MM.1S (cell line): ENCODE results near the gene CX3CL1.

ENCODE experiments used
- DNase-seq: peaks from one replicate; pipeline ENCODE4 v3.0.0-alpha.2; 2015
- H2AFZ ChIP-seq: fragments of 300-600 bp; sonication (generic); 2 replicates; pipeline ENCODE4 v1.6.0; 2016; ENCODE audit warnings: antibody characterized with exemption, low read length
- H3F3A ChIP-seq: fragments of 300-600 bp; sonication (generic); 2 replicates; pipeline ENCODE4 v1.6.1; 2016; ENCODE audit warnings: mild to moderate bottlenecking, antibody characterized with exemption, low read length, moderate library complexity, mixed read lengths; ENCODE audit not compliant: insufficient read depth
- H3K27ac ChIP-seq: fragments of 300-600 bp; sonication (generic); 2 replicates; pipeline ENCODE4 v1.5.1; 2016; ENCODE audit warnings: mild to moderate bottlenecking, low read length
- H3K27me3 ChIP-seq: fragments of 300-600 bp; sonication (generic); replicated peaks from 2 replicates; pipeline ENCODE4 v1.6.0; 2016; ENCODE audit warnings: low read length; ENCODE audit not compliant: insufficient read depth
- H3K36me3 ChIP-seq: fragments of 300-600 bp; sonication (generic); replicated peaks from 2 replicates; pipeline ENCODE4 v1.6.1; 2016; ENCODE audit warnings: mild to moderate bottlenecking, low read length, mixed read lengths; ENCODE audit not compliant: insufficient read depth
- H3K4me1 ChIP-seq: fragments of 300-600 bp; sonication (generic); 2 replicates; pipeline ENCODE4 v1.6.1; 2016; ENCODE audit warnings: low read length, mixed read lengths
- H3K4me2 ChIP-seq: fragments of 300-600 bp; sonication (generic); 2 replicates; pipeline ENCODE4 v1.6.0; 2016; ENCODE audit warnings: low read depth, low read length
- H3K4me3 ChIP-seq: fragments of 300-600 bp; sonication (generic); 2 replicates; pipeline ENCODE4 v1.5.1; 2016; ENCODE audit warnings: low read length, mixed read lengths
- H3K79me2 ChIP-seq: fragments of 300-600 bp; sonication (generic); 2 replicates; pipeline ENCODE4 v1.6.1; 2016; ENCODE audit warnings: mixed run types, low read length, mixed read lengths
- H3K9ac ChIP-seq: fragments of 300-600 bp; sonication (generic); 2 replicates; pipeline ENCODE4 v1.6.1; 2016; ENCODE audit warnings: low read length, mixed read lengths
- H3K9me2 ChIP-seq: fragments of 300-600 bp; sonication (generic); replicated peaks from 2 replicates; pipeline ENCODE4 v1.6.1; 2016; ENCODE audit warnings: mild to moderate bottlenecking, low read length, mixed read lengths; ENCODE audit not compliant: insufficient read depth
- H3K9me3 ChIP-seq: fragments of 300-600 bp; sonication (generic); replicated peaks from 2 replicates; pipeline ENCODE4 v1.6.1; 2016; ENCODE audit warnings: mild to moderate bottlenecking, low read length, mixed read lengths; ENCODE audit not compliant: insufficient read depth
- H4K20me1 ChIP-seq: fragments of 300-600 bp; sonication (generic); 2 replicates; pipeline ENCODE4 v1.6.1; 2016; ENCODE audit warnings: mild to moderate bottlenecking, low read length, moderate library complexity, mixed read lengths; ENCODE audit not compliant: insufficient read depth
- CTCF ChIP-seq: fragments of 300-600 bp; sonication (generic); IDR thresholded peaks from 2 replicates; pipeline ENCODE4 v1.5.1; 2016; ENCODE audit warnings: antibody characterized with exemption, low read length, mixed read lengths
- EZH2 ChIP-seq: fragments of 300-600 bp; sonication (generic); optimal IDR thresholded peaks from 2 replicates; pipeline ENCODE3; 2017; ENCODE audit warnings: low read depth, mild to moderate bottlenecking, antibody characterized with exemption, low read length, mixed read lengths
- EZH2phosphoT487 ChIP-seq: fragments of 300-600 bp; sonication (generic); IDR thresholded peaks from 2 replicates; pipeline ENCODE4 v1.6.1; 2018; ENCODE audit warnings: antibody characterized with exemption, low read length

Gene CX3CL1

DNA sequence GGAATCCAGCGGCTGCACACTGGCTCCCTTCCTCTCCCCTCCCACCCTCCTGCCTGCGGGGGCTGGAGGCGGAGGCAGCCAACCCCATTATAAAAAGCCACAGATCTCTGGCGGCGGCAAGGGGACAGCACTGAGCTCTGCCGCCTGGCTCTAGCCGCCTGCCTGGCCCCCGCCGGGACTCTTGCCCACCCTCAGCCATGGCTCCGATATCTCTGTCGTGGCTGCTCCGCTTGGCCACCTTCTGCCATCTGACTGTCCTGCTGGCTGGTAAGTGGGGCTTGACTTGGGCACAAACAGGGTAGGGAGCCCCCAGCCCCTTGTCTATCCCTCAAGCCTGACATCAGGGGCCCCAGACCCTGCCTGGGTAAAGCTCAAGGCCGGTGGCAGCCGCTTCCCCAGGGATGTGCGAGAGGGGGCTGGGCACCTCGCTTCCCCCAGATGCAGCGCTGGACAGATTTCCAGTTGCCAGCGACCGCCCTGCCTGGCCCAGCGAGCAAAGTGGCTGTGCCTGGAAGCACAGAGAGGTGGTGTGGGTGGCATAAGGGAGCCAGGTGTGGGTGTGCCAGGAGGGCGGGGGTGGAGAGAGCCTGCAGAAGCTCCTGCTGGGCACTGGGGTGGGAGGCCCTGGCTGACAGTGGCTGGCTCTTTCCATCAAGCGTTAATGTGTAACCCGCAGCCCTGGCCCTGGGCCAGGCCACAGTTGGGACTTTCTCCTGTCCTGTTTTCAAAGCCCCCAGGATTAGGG lies at the start of gene CX3CL1:
Gene CX3CL1, plus strand, starts transcription at position 119 of the 745 bp plus-strand sequence. Its CDS starts 79 bp downstream, at position 198.
- H3K79me2 ChIP-seq = no peaks in the 10 kb centered on the region
- no peak within 1 kb of the TSS for H3K9ac ChIP-seq
- no peaks in the 10 kb centered on the region for H4K20me1 ChIP-seq
- no peak for DNase-seq
- no peak within 1 kb of the TSS for H3K4me3 ChIP-seq
- no peak for TF ChIP-seq EZH2
- no peaks in the 10 kb centered on the region for H3K4me1 ChIP-seq
- no peak within 1 kb of the TSS for H3K27ac ChIP-seq
- H3K4me2 ChIP-seq = no peak within 1 kb of the TSS
- peaks cover 14% of the 10 kb centered on the region for H3K27me3 ChIP-seq
- H3F3A ChIP-seq = no peaks in the 10 kb centered on the region
- no peaks in the 10 kb centered on the region for H3K9me2 ChIP-seq
- no peak within 1 kb of the TSS for H2AFZ ChIP-seq
- H3K36me3 ChIP-seq = no peaks in the 10 kb centered on the region
- no peaks in the 10 kb centered on the region for H3K9me3 ChIP-seq

DNA sequence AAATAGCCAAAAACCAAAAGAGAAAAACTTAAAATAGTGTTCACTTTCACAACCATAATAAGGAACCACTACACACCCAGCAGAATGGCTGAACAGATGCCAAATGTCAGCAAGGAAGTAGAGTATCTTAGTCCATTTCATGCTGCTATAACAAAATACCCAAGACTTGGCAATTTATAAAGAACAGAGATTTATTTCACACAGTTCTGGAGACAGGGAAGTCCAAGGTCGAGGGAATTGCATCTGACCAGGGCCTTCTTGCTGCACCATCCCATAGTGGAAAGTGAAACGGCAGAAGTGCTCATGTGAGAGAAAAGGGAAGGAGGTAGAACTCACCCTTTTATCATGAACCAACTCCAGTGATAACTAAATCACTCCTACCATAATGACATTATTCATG lies 47.5 kb upstream of the CX3CL1 start:
- Histone ChIP-seq H3K27me3 (no peaks in the 10 kb centered on the region), H3K27ac (no peak overlapping the region), H3K9me2 (no peaks in the 10 kb centered on the region), H3F3A (0 out of 2 replicates have a peak, but pooled peaks cover 7% of the 10 kb centered on the region), H2AFZ (no peak overlapping the region), H3K9ac (no peak overlapping the region), H3K4me1 (peaks cover 4% of the 10 kb centered on the region; the same call in 1 of the 2 replicates), H4K20me1 (no peaks in the 10 kb centered on the region), H3K9me3 (no peaks in the 10 kb centered on the region), H3K4me3 (no peak overlapping the region), H3K79me2 (no peaks in the 10 kb centered on the region), H3K36me3 (no peaks in the 10 kb centered on the region), H3K4me2 (no peak overlapping the region)
- no peak for TF ChIP-seq EZH2phosphoT487
- TF ChIP-seq EZH2 = no peak
- no peak for TF ChIP-seq CTCF
- DNase-seq = no peak

DNA sequence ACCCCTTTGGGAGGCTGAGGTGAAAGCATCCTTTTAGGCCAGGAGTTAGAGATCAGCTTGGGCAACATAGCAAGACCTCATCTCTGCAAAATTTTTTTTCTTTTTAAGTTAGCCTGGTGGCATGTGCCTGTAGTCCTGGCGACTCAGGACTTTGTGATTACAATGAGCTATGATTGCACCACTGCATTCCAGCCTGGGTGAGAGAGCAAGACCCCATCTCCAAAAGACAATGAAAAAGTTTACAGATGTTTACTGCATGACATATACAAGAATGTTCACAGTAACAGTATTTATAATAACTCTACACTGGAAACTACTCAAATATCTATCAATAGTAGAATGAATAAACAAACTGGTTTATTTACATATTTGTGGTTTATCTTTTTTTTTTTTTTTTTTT lies 46.8 kb upstream of the CX3CL1 start:
- TF ChIP-seq EZH2phosphoT487 = no peak
- TF ChIP-seq EZH2 = no peak
- TF ChIP-seq CTCF = no peak
- Histone ChIP-seq H3K4me3 (no peak overlapping the region), H2AFZ (no peak overlapping the region), H3K27me3 (no peaks in the 10 kb centered on the region), H3K4me1 (peaks cover 4% of the 10 kb centered on the region; the same call in 1 of the 2 replicates), H3F3A (0 out of 2 replicates have a peak, but pooled peaks cover 7% of the 10 kb centered on the region), H4K20me1 (no peaks in the 10 kb centered on the region), H3K36me3 (no peaks in the 10 kb centered on the region), H3K27ac (no peak overlapping the region), H3K9me2 (no peaks in the 10 kb centered on the region), H3K9ac (no peak overlapping the region), H3K79me2 (no peaks in the 10 kb centered on the region), H3K9me3 (no peaks in the 10 kb centered on the region), H3K4me2 (no peak overlapping the region)
- no peak for DNase-seq
